ENCODE results near the gene COL7A1. TPM values are rescaled to one million over a fixed set of nuclear protein-coding genes. Genes with fewer than 3 reads are reported as not detected.
A peak's percentile ranks its signal among the peaks of the same experiment; 100 is the strongest.

The COL7A1 gene
- total and polyA plus RNA-seq, 2 of the 8 experiments (the other 6 are each of a cell fraction or from before 2014, with no cell fraction given): 10.7 to 13.9 TPM

- H4K91ac ChIP-seq (replicated peaks; ENCODE audit: insufficient read length, low read length): no peak overlapping the region
- WGBS, 2 experiments (ENCODE audit: extremely low coverage in 1 of 2, insufficient coverage in 1 of 2, insufficient read length in 1 of 2, insufficient replicate concordance in 2 of 2, low coverage in 1 of 2, low lambda C conversion rate in 2 of 2, missing lambda C conversion rate in 1 of 2): 94% methylated on average over 6 of the region's 6 CpGs; no CpG with 5 or more reads in 1 of the 2 experiments
- no peak overlapping the region for H3K18ac ChIP-seq (ENCODE audit: extremely low read depth, low read length)
- no peak overlapping the region for H3K4me3 ChIP-seq (ENCODE audit: extremely low read depth in 1 of 4, insufficient read depth in 2 of 4, low read depth in 3 of 4, low read length in 4 of 4)
- no peaks in the 10 kb centered on the region for H3K23me2 ChIP-seq (ENCODE audit: low read depth, low read length)
- H2AK5ac ChIP-seq (ENCODE audit: low read depth, low read length): no peak overlapping the region
- no peak overlapping the region for H3K56ac ChIP-seq (replicated peaks; ENCODE audit: insufficient read length, low read depth, low read length)
- H2BK120ac ChIP-seq (replicated peaks; ENCODE audit: low read depth, low read length): no peak overlapping the region
- no peaks in the 10 kb centered on the region for H3K79me1 ChIP-seq (ENCODE audit: low read depth, low read length)
- H3K4me2 ChIP-seq (ENCODE audit: insufficient read depth in 1 of 2, low read depth in 2 of 2, low read length in 2 of 2): no peak overlapping the region
- H4K5ac ChIP-seq (ENCODE audit: insufficient read length, low read depth, low read length): no peak overlapping the region
- no peak overlapping the region for H3K14ac ChIP-seq (ENCODE audit: insufficient read length)
- peaks cover 0 to 5% (median 4%) of the 10 kb centered on the region in 4 experiments; a peak in 4 of 8 replicates for H3K36me3 ChIP-seq (ENCODE audit: control insufficient read depth in 2 of 4, insufficient read depth in 4 of 4, low read length in 3 of 4)
- no peak overlapping the region for H3K27ac ChIP-seq (ENCODE audit: low read depth, low read length)
- FAIRE-seq (no peak), DNase-seq (ENCODE audit: low read depth in 1 of 2, low spot score in 2 of 2) (peak in 1 of 2 experiments; percentile 41)
- no peaks in the 10 kb centered on the region for H3K79me2 ChIP-seq (ENCODE audit: control insufficient read depth in 1 of 2, insufficient read depth in 2 of 2, low read length in 2 of 2)
- no peak overlapping the region for H3K23ac ChIP-seq (ENCODE audit: insufficient read length)
- no peaks in the 10 kb centered on the region for H3K27me3 ChIP-seq (replicated peaks in 1 of 4; ENCODE audit: control insufficient read depth in 3 of 4, extremely low read depth in 1 of 4, insufficient read depth in 3 of 4, low read length in 3 of 4)
- CTCF ChIA-PET (ENCODE audit: partially characterized antibody): interaction anchor here (1.4 kb wide), 1 partner anchor 31 kb away, joined by 4 read pairs; no protein-coding TSS in a partner anchor
- no peak overlapping the region for H2AFZ ChIP-seq (ENCODE audit: low read length)
- H2BK20ac ChIP-seq (ENCODE audit: low read length): no peak overlapping the region
- H3K9me3 ChIP-seq (ENCODE audit: insufficient read depth in 2 of 2, low read depth in 1 of 2, low read length in 1 of 2): no peaks in the 10 kb centered on the region
- POLR2A ChIA-PET (ENCODE audit: partially characterized antibody): no interaction called here
- no peak overlapping the region for H2BK5ac ChIP-seq (ENCODE audit: low read depth, low read length)
- no peak overlapping the region for H2BK15ac ChIP-seq (ENCODE audit: low read length)
- no peak overlapping the region for H2BK12ac ChIP-seq (ENCODE audit: low read depth, low read length)
- no peaks in the 10 kb centered on the region for H3K4me1 ChIP-seq (replicated peaks in 1 of 4; ENCODE audit: control insufficient read depth in 3 of 4, insufficient read depth in 4 of 4, low read length in 3 of 4)
- H3K9ac ChIP-seq (replicated peaks in 1 of 4; ENCODE audit: extremely low read depth in 1 of 4, low read depth in 3 of 4, low read length in 3 of 4): no peak overlapping the region
- H4K20me1 ChIP-seq (replicated peaks in 1 of 2; ENCODE audit: control insufficient read depth in 1 of 2, insufficient read depth in 2 of 2, low read length in 2 of 2): peaks cover 2 to 3% of the 10 kb centered on the region in 2 experiments
- H3K4ac ChIP-seq (replicated peaks; ENCODE audit: insufficient read length, low read depth, low read length): no peak overlapping the region
- no peak overlapping the region for H4K8ac ChIP-seq (ENCODE audit: extremely low read depth, insufficient read depth, low read length)
- no peak for TF ChIP-seq CBX5 (IDR thresholded peaks at IDR 0.05; ENCODE audit: low read depth, low read length)
- TF ChIP-seq CTBP2 (IDR thresholded peaks at IDR 0.05; ENCODE audit: borderline replicate concordance, insufficient read depth, insufficient read length, low read length): no peak
- TF ChIP-seq ATF3 (IDR thresholded peaks at IDR 0.05; ENCODE audit: insufficient read depth, low read depth, low read length): no peak
- no peak for TF ChIP-seq YY1 (IDR thresholded peaks at IDR 0.05; ENCODE audit: low read depth, low read length)
- no peak for TF ChIP-seq SIRT6 (IDR thresholded peaks at IDR 0.05; ENCODE audit: low read length)
- TF ChIP-seq SUZ12 (IDR thresholded peaks at IDR 0.05; ENCODE audit: low read length): no peak
- no peak for TF ChIP-seq POU5F1 (IDR thresholded peaks at IDR 0.05; ENCODE audit: low read depth, low read length)
- no peak for TF ChIP-seq HDAC6 (IDR thresholded peaks at IDR 0.05; ENCODE audit: low read depth, low read length)
- TF ChIP-seq RNF2 (IDR thresholded peaks at IDR 0.05; ENCODE audit: borderline replicate concordance, low read depth, low read length, missing control alignments, poor library complexity, severe bottlenecking): no peak
- no peak for TF ChIP-seq RAD21 (IDR thresholded peaks at IDR 0.05 in 1 of 2, conservative IDR thresholded peaks at IDR 0.05 in 1 of 2; ENCODE audit: low read depth in 2 of 2, low read length in 2 of 2)
- TF ChIP-seq SRF (IDR thresholded peaks at IDR 0.05; ENCODE audit: low read depth, low read length): no peak
- no peak for TF ChIP-seq BCL11A (IDR thresholded peaks at IDR 0.05; ENCODE audit: low read depth in 2 of 2, low read length in 2 of 2)
- TF ChIP-seq NRF1 (IDR thresholded peaks at IDR 0.05; ENCODE audit: low read depth, low read length): no peak
These were observed 77.1 kb downstream of the COL7A1 start for GRCh38 chr3:48518069-48518468.

Measured in H1 (cell line).